GM10248 (cell line): ENCODE data around the gene UHMK1.

Experiments used
- CTCF ChIA-PET: fragments of 300-600 bp; sonication (Branson Sonifier 250); formaldehyde crosslinking; extraction: SDS; loops from one replicate; lab custom pipeline; 2021; ENCODE audit warnings: antibody characterized with exemption; lab: Yijun Ruan, JAX
- POLR2A ChIA-PET: fragments of 350-650 bp; sonication (Branson Sonifier 250); formaldehyde crosslinking; extraction: SDS; loops from one replicate; lab custom pipeline; 2020; ENCODE audit warnings: antibody characterized with exemption; lab: Yijun Ruan, JAX
- DNase-seq: peaks from one replicate; pipeline ENCODE4 v3.0.0; 2012; ENCODE audit errors: extremely low spot score
- CTCF ChIP-seq: IDR thresholded peaks from 2 replicates; pipeline ENCODE4 v1.5.1; 2012; ENCODE audit warnings: mild to moderate bottlenecking, low read depth; ENCODE audit errors: extremely low read depth, missing control alignments, control extremely low read depth

The UHMK1 gene

DNA sequence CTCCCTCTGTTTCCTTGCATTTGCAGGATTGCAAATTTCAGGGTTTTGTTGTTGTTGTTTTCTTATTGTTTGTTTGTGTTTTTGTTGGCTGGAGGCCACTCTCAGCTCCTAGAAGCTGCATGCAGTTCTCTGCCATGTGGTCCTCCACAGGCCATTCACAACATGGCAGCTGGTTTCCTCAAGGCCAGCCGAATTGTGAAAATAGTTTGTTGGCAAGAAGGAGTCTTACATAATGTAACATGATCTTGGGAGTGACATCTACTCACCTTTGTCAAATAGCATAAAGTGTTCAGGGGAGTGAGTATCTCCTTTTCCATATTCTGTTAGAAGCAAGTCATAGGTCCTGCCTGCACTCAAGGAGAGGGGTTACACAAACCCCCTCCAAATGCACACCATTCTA lies 53.3 kb downstream of the UHMK1 start:
- ChIA-PET POLR2A (no interaction called here), CTCF (no interaction called here)
- TF ChIP-seq CTCF = no peak
- no peak for DNase-seq

GRCh38 chr1:162551969-162552683 lies 54.5 kb downstream of the UHMK1 start:
- TF ChIP-seq CTCF = no peak
- DNase-seq = no peak
- ChIA-PET CTCF (no interaction called here), POLR2A (no interaction called here)

DNA sequence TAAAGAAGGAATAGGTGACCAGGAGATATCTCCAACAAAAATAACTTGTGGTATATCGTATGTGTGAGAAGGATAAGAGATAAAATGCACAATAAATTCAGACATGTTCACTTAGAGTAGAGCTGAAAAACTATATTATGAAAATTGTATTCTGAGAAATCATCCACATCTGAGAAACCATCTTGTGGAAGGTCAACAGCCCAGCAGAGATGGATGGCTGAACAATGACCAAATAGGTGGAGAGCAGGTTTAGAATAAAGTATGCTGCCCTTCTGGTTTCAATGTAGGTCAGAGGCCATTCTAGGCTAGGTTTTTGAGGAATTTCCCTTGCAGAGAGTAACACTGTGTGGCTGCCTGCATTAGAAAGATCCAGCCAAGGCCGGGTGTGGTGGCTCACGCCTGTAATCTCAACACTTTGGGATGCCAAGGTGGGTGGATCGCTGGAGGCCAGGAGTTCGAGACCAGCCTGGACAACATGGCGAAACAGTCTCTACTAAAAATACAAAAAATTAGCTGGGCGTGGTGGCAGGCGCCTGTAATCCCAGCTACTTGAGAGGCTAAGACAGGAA lies 55.1 kb downstream of the UHMK1 start:
- TF ChIP-seq CTCF = no peak
- ChIA-PET POLR2A (no interaction called here), CTCF (no interaction called here)
- DNase-seq = no peak

- CTCF ChIA-PET = no interaction called here
These were observed 56.6 kb downstream of the UHMK1 start for GRCh38 chr1:162554258-162554657.

GRCh38 chr1:162557536-162557935 lies 59.9 kb downstream of the UHMK1 start:
- POLR2A ChIA-PET = no interaction called here
- CTCF ChIA-PET = interaction anchor here (1.5 to 1.6 kb wide), 2 partner anchors 11 to 56 kb away, joined by 4 read pairs; no protein-coding TSS in a partner anchor
- no peak for DNase-seq
- TF ChIP-seq CTCF = no peak

More at GRCh38 chr1:162554258-162554657, 56.6 kb downstream of the UHMK1 start:
- POLR2A ChIA-PET = no interaction called here
- DNase-seq = no peak
- no peak for TF ChIP-seq CTCF

DNA sequence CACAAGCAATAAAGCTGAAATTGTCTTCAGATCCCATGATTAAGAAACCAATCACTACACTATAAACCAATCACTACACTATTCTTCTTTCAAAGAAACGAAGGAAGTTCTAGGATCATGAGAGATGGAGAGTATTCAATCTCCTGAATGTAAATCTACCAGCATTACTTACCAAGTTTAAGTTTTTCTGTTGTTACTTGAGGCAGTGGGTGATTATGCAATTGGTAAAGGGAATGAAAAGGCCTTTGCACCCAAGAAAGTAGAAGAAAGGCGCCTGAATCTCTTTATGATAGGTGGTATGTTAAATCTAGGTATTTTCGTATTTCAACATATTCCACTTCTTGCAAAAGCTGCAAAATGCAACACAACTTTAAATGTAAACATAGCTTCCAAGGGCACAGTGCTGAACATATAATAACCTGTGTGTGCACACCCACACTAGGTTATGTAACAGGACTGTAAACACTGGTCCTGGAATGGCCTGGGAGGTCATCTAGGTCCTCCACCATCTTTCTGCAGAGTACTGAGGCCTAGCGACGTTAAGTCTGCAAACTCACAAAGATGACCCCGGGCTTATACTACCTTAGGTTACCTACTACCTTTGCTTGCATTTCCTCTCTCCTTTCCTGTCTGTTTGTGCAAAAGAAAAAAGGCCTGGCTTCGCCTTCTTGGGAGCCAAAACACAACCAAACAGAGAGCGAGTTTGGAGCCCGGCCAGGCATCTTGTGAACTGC lies 62.9 kb downstream of the UHMK1 start:
- DNase-seq = no peak
- ChIA-PET CTCF (interaction anchor here (1.2 to 1.7 kb wide), 2 partner anchors 14 to 53 kb away, joined by 4 read pairs; no protein-coding TSS in a partner anchor), POLR2A (interaction anchor here (0.5 kb wide), 1 partner anchor 216 kb away, joined by 5 read pairs; no protein-coding TSS in a partner anchor)
- no peak for TF ChIP-seq CTCF
